HG03521 (cell line): ENCODE measurements around the gene TRIP6.

Experiments
- ATAC-seq: cut with Tn5 transposase; IDR thresholded peaks from one replicate; pipeline ENCODE4 v1.9.1; 2021; ENCODE audit warnings: mild to moderate bottlenecking, moderate library complexity; ENCODE audit not compliant: unreplicated experiment

Gene TRIP6

GRCh38 chr7:100888988-100889750, 22.0 kb downstream of the TRIP6 start, which contains the start of gene UFSP1:
Gene UFSP1, minus strand, starts transcription at chr7:100889715. Its CDS starts 444 bp downstream, at chr7:100889271.
- no peak for ATAC-seq

GRCh38 chr7:100890653-100891567, 23.7 kb downstream of the TRIP6 start:
- no peak for ATAC-seq

GRCh38 chr7:100891568-100892247, 24.5 kb downstream of the TRIP6 start:
- no peak for ATAC-seq

DNA sequence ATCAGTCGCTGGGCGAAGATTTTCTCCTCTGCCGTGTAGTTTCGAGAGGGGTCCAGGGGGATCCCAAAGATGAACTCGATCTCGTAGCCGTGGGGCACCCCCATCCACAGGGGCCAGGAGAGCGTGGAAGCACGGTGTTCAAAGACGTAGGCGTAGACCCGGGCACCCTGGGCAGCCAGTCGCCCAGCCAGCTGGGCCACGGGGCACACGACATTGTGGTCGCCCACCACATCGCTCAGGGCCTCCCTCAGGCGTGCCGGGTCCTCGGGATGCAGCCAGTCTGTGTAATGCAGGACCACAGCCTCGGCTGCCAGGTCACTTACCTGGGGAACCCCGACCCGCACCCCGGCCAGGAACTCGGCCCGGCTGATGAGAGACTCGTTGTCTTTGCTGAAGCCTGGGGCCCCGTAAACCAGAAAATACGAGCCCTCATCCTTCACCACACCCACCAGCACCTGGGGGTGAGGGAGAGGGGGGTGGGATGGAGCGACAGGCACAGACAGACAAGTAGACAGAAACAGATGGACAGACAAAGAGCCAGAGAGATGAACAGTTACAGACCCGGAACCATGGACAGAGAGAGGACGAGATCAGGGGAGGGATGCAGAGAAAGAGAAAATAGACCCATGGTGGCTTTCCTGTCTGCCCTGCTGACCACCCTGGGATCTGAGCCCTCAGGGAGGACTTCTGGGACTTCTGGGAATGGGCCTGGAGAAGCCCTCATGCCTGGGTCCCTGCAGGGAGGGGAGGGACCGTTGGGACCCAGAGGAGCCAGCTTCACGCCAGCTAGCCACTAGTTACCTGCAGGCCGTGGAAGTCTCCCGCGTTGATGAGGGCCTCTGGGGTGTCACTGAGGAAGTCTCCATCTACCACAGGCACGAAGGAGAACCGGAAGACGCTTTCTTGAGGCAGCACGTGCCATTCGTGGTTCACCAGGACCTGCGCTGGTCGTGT, 25.5 kb downstream of the TRIP6 start:
- ATAC-seq, result no peak

- no peak for ATAC-seq
Observed at GRCh38 chr7:100893318-100893895, 26.2 kb downstream of the TRIP6 start.

DNA sequence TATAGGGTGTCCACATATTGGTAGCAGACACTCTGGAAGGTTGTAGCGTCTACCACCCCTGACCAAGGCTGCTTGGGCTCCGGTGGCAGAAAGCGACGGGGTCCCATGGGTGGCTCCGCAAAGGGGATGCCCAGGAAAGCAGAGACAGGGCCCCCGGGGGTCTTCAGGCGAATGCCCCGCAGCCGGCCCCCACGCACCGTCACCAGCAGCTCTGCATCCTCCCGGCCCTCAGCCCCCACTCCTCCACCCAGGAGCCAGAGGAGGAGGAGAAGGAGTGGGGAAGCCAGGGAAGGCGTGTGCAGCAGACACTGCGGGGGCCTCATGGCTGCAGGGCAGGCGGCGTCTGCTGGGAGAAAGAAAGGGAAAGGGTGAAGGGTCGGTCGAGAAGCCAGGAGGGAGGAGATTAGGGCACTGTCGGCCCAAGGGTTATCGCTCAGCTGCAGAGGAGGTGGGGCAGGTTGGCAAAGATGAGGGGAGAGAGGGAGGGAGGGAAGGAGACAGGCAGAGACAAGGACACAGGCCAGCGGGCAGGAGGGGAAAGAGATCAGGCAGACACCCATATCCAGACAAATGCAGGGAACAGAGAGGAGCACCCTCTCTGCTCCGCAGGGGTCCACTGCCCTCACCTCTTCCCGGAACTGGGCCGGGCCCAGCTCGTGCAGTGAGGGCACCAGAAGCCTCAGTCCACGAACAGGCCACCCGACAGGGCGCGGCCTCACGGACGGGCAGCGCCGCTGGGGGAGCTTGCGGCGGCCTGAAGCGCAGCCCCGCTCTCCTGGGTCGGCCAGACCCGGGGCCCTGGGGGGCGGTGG, 26.9 kb downstream of the TRIP6 start:
- no peak for ATAC-seq

- no peak for ATAC-seq
Observed at GRCh38 chr7:100894860-100895700, 27.9 kb downstream of the TRIP6 start.

DNA sequence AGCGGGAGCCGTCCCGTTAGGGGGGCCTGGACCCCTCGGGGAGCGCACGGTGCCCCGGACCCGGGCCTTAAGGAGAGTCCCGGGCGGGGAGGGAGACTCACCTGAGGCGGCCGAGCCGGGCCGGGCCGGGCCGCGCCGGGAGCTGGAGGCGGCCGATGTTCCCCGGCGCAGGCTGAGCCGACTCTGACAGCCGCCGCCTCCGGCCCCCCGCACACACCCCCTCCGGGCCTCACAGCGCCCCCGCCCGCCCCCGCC, 28.4 kb downstream of the TRIP6 start, which contains the start of gene ACHE:
Gene ACHE, minus strand, starts transcription at position 188 of the 255 bp plus-strand sequence. CDS start 1,656 bp downstream, outside the sequence.
- no peak for ATAC-seq

GRCh38 chr7:100895956-100896731, 29.0 kb downstream of the TRIP6 start:
- ATAC-seq, result no peak

- no peak for ATAC-seq
Observed at GRCh38 chr7:100896732-100897608, 29.8 kb downstream of the TRIP6 start.

- ATAC-seq, result no peak
Observed at GRCh38 chr7:100897772-100898454, 30.7 kb downstream of the TRIP6 start.

GRCh38 chr7:100899432-100899831, 32.2 kb downstream of the TRIP6 start:
- no peak for ATAC-seq

GRCh38 chr7:100900978-100901377, 33.8 kb downstream of the TRIP6 start:
- ATAC-seq, result no peak

GRCh38 chr7:100901921-100902332, 34.7 kb downstream of the TRIP6 start:
- no peak for ATAC-seq

GRCh38 chr7:100902638-100903037, 35.5 kb downstream of the TRIP6 start:
- ATAC-seq, result no peak

GRCh38 chr7:100908512-100908911, 41.3 kb downstream of the TRIP6 start:
- ATAC-seq, result no peak
